Colonic mucosa (tissue), 4 donors: ENCODE data around the gene EPSTI1. TPM values are rescaled to one million over a fixed set of nuclear protein-coding genes. Genes with fewer than 3 reads are reported as not detected.

Experiments used
- DNase-seq: peaks from one replicate; pipeline ENCODE4 v3.0.0-alpha.2; 2020
- H3K27ac ChIP-seq: fragments of 200-600 bp; one replicate; pipeline ENCODE4 v1.8.0; 2021
- H3K27me3 ChIP-seq: fragments of 200-600 bp; one replicate; pipeline ENCODE4 v1.8.0; 2021
- H3K36me3 ChIP-seq: fragments of 200-600 bp; one replicate; pipeline ENCODE4 v1.8.0; 2021
- H3K4me1 ChIP-seq: fragments of 200-600 bp; one replicate; pipeline ENCODE4 v1.8.0; 2021; ENCODE audit warnings: mild to moderate bottlenecking
- H3K4me3 ChIP-seq: fragments of 200-600 bp; one replicate; pipeline ENCODE4 v1.8.0; 2021
- H3K9ac ChIP-seq, 2 donors: one replicate each; pipeline ENCODE4 v1.7.0; 2013; ENCODE audit warnings: control low read depth in 2 of 2, low read depth in 2 of 2, low read length in 2 of 2
- H3K9me3 ChIP-seq: fragments of 200-600 bp; one replicate; pipeline ENCODE4 v1.8.0; 2021
- CTCF ChIP-seq: fragments of 200-600 bp; IDR thresholded peaks from one replicate; pipeline ENCODE4 v1.8.0; 2022; ENCODE audit warnings: antibody characterized with exemption, mild to moderate bottlenecking
- intact Hi-C: fragments of 100-400 bp; cut with DNase I; formaldehyde crosslinking; loops from one replicate; pipeline ENCODE4 v1.14.1; 2022
- total RNA-seq, 2 donors: library from RNA; stranded (reverse); fragmentation: NEBNext Ultra II Directional in 1 of 2; extraction: Animal tissue kit (Norgen Biotek cat#: 25700) in 1 of 2; gene quantifications; one replicate each; pipeline ENCODE4 v1.2.1, GENCODE V29; 2021
- donor health status: healthy.
- donor health status: DM: no; HTN: no; CAD: no.
- donor health status: DM: no; HTN: no; CAD: no.

EPSTI1 gene
- total RNA-seq, 2 donors from 2014 or later: 5.4 to 16.8 TPM

- no peak overlapping the region for H3K27ac ChIP-seq
- H3K9me3 ChIP-seq: no peaks in the 10 kb centered on the region
- H3K27me3 ChIP-seq: no peaks in the 10 kb centered on the region
- no peak for DNase-seq
- no peaks in the 10 kb centered on the region for H3K4me1 ChIP-seq
- intact Hi-C loops: no loop called here
- no peak overlapping the region for H3K9ac ChIP-seq
- no peak for TF ChIP-seq CTCF
- no peak overlapping the region for H3K4me3 ChIP-seq
- no peaks in the 10 kb centered on the region for H3K36me3 ChIP-seq
These were observed 142.8 kb downstream of the EPSTI1 start for GRCh38 chr13:42849200-42849599.

GRCh38 chr13:42847891-42848663, 144.0 kb downstream of the EPSTI1 start:
- Histone ChIP-seq H3K4me3 (no peak overlapping the region), H3K9ac (no peak overlapping the region), H3K27ac (no peak overlapping the region), H3K36me3 (no peaks in the 10 kb centered on the region), H3K27me3 (no peaks in the 10 kb centered on the region), H3K4me1 (no peaks in the 10 kb centered on the region), H3K9me3 (no peaks in the 10 kb centered on the region)
- DNase-seq: no peak
- intact Hi-C loops: no loop called here
- no peak for TF ChIP-seq CTCF

- H3K27me3 ChIP-seq: no peaks in the 10 kb centered on the region
- DNase-seq: no peak
- H3K4me1 ChIP-seq: no peaks in the 10 kb centered on the region
- no peak overlapping the region for H3K9ac ChIP-seq
- no peaks in the 10 kb centered on the region for H3K9me3 ChIP-seq
- no peak for TF ChIP-seq CTCF
- no peak overlapping the region for H3K4me3 ChIP-seq
- no peaks in the 10 kb centered on the region for H3K36me3 ChIP-seq
- intact Hi-C loops: no loop called here
- H3K27ac ChIP-seq: no peak overlapping the region
These were observed 154.9 kb downstream of the EPSTI1 start for GRCh38 chr13:42836930-42837690.

Other genes with a start within 250 kb of the EPSTI1 start
- gene FAM216B, start 210.7 kb downstream of the EPSTI1 start, total RNA-seq: under 1 TPM in 1 of 2 donors, not detected in 1; 0.08 TPM
- gene DNAJC15, start 31.3 kb upstream of the EPSTI1 start, total RNA-seq: 10 to 100 TPM in 1 of 2 donors, 1 to 10 TPM in 1; 6.6 to 14.6 TPM